Keratinocyte (primary cell): ENCODE results near the gene LCORL. TPM values are rescaled to one million over a fixed set of nuclear protein-coding genes. Genes with fewer than 3 reads are reported as not detected.

Experiments
- DNase-seq: peaks from one replicate; pipeline ENCODE4 v3.0.0-alpha.2; 2011; ENCODE audit warnings: low read depth, missing footprints, low spot score
- FAIRE-seq: peaks from 2 replicates; lab custom pipeline; 2011; peaks lifted over from hg19 to GRCh38; lab: Jason Lieb, UNC
- H2AFZ ChIP-seq: 2 replicates; pipeline ENCODE4 v1.6.0; 2012; ENCODE audit warnings: low read length, control low read depth, inconsistent platforms; ENCODE audit not compliant: control insufficient read depth
- H3K27ac ChIP-seq: 2 replicates; pipeline ENCODE4 v1.5.1; 2011; ENCODE audit warnings: low read length; ENCODE audit not compliant: control insufficient read depth, insufficient read depth
- H3K27me3 ChIP-seq: 3 replicates; pipeline ENCODE4 v1.6.0; 2011; ENCODE audit warnings: low read length; ENCODE audit not compliant: control insufficient read depth, insufficient read depth; ENCODE audit errors: extremely low read depth
- H3K36me3 ChIP-seq, 2 experiments: 2 replicates in 1 of 2; 3 replicates in 1 of 2; pipeline ENCODE4 v1.5.1; 2011; ENCODE audit warnings: low read length in 2 of 2, mild to moderate bottlenecking in 1 of 2; ENCODE audit not compliant: control insufficient read depth in 2 of 2, insufficient read depth in 2 of 2; ENCODE audit errors: extremely low read depth in 1 of 2
- H3K4me1 ChIP-seq: 3 replicates; pipeline ENCODE4 v1.5.1; 2011; ENCODE audit warnings: low read length; ENCODE audit not compliant: control insufficient read depth, insufficient read depth; ENCODE audit errors: extremely low read depth
- H3K4me2 ChIP-seq: 3 replicates; pipeline ENCODE4 v1.6.0; 2011; ENCODE audit warnings: low read depth, low read length; ENCODE audit not compliant: control insufficient read depth, insufficient read depth; ENCODE audit errors: extremely low read depth
- H3K4me3 ChIP-seq, 3 experiments: fragments of 200-600 bp in 1 of 3; sonication (generic) in 1 of 3; 2 replicates in 2 of 3; 3 replicates in 1 of 3; pipeline ENCODE4 v1.5.1; 2011 to 2016; ENCODE audit warnings: low read length in 3 of 3, mild to moderate bottlenecking in 3 of 3, control low read depth in 2 of 3, inconsistent platforms in 1 of 3, low read depth in 1 of 3, mixed read lengths in 1 of 3, mixed run types in 1 of 3, moderate library complexity in 1 of 3; ENCODE audit not compliant: control insufficient read depth in 2 of 3, insufficient read depth in 2 of 3; ENCODE audit errors: extremely low read depth in 1 of 3
- H3K79me2 ChIP-seq: 2 replicates; pipeline ENCODE4 v1.6.0; 2012; ENCODE audit warnings: low read length; ENCODE audit not compliant: control insufficient read depth, insufficient read depth
- H3K9ac ChIP-seq: 3 replicates; pipeline ENCODE4 v1.6.0; 2011; ENCODE audit warnings: low read length; ENCODE audit not compliant: control insufficient read depth, insufficient read depth; ENCODE audit errors: extremely low read depth
- H3K9me1 ChIP-seq: 3 replicates; pipeline ENCODE4 v1.6.0; 2011; ENCODE audit warnings: low read length; ENCODE audit not compliant: control insufficient read depth, insufficient read depth; ENCODE audit errors: extremely low read depth
- H3K9me3 ChIP-seq: 2 replicates; pipeline ENCODE4 v1.5.1; 2012; ENCODE audit warnings: low read depth, low read length; ENCODE audit not compliant: control insufficient read depth
- H4K20me1 ChIP-seq: 3 replicates; pipeline ENCODE4 v1.6.0; 2011; ENCODE audit warnings: low read length; ENCODE audit not compliant: control insufficient read depth, insufficient read depth; ENCODE audit errors: extremely low read depth
- CTCF ChIP-seq, 3 experiments: IDR thresholded peaks in 1 of 3; conservative IDR thresholded peaks in 1 of 3; optimal IDR thresholded peaks in 1 of 3; 2 replicates in 2 of 3; 3 replicates in 1 of 3; pipeline versions ENCODE3 to v1.5.1; 2011; ENCODE audit warnings: low read length in 3 of 3, mild to moderate bottlenecking in 3 of 3, moderate library complexity in 2 of 3, control low read depth in 1 of 3, inconsistent platforms in 1 of 3; ENCODE audit not compliant: insufficient read depth in 2 of 3; ENCODE audit errors: extremely low read depth in 1 of 3
- EZH2 ChIP-seq: IDR thresholded peaks from one replicate; pipeline ENCODE4 v1.6.1; 2012; ENCODE audit warnings: inconsistent platforms, mild to moderate bottlenecking, low read length, moderate library complexity
- dilution Hi-C: fragments of 300-500 bp; cut with MboI; formaldehyde crosslinking; loops from one replicate; pipeline ENCODE4 v1.7.0; 2020; ENCODE audit warnings: low sequenced_read_pairs; ENCODE audit not compliant: extremely low pct_ligation_motif_present
- polyA plus RNA-seq, 5 experiments: library from polyadenylated mRNA; depleted of rRNA in 3 of 5; stranded (reverse) in 3 of 5; stranded (forward) in 1 of 5; unstranded in 1 of 5; fragments of >200 nt; gene quantifications; 1 replicate in 1 of 5; 2 replicates in 3 of 5; 3 replicates in 1 of 5; pipeline versions ENCODE4 v1.2.1 to v1.2.3, GENCODE V29; 2011 to 2012; ENCODE audit warnings: missing spikeins in 2 of 5, low read depth in 1 of 5, low replicate concordance in 1 of 5

LCORL gene
- polyA plus RNA-seq, 1 donor (not counting 4 experiments of a cell fraction or from before 2014, with no cell fraction given): 3.3 TPM

GRCh38 chr4:18021470-18021719 is 160 bp downstream of the LCORL start:
- FAIRE-seq (no peak), DNase-seq (no peak)
- peak overlapping the region; percentile 88 to 95 (median 93) for H3K4me3 ChIP-seq
- H3K4me1 ChIP-seq: peaks cover 4% of the 10 kb centered on the region
- no peaks in the 10 kb centered on the region for H3K9me1 ChIP-seq
- no peak for TF ChIP-seq EZH2
- TF ChIP-seq CTCF (optimal IDR thresholded peaks at IDR 0.05 in 1 of 3, IDR thresholded peaks at IDR 0.05 in 1 of 3, conservative IDR thresholded peaks at IDR 0.05 in 1 of 3; ENCODE audit: extremely low read depth in 1 of 3, insufficient read depth in 2 of 3, low read length in 3 of 3): no peak
- H3K79me2 ChIP-seq: peaks cover 40% of the 10 kb centered on the region
- no peaks in the 10 kb centered on the region for H3K27me3 ChIP-seq
- dilution Hi-C loops: no loop called here
- peak overlapping the region; percentile 74 for H3K27ac ChIP-seq
- H3K4me2 ChIP-seq: no peak overlapping the region
- no peaks in the 10 kb centered on the region for H3K9me3 ChIP-seq
- no peaks in the 10 kb centered on the region for H3K36me3 ChIP-seq
- H2AFZ ChIP-seq: peak overlapping the region; percentile 73
- H4K20me1 ChIP-seq: no peaks in the 10 kb centered on the region
- H3K9ac ChIP-seq: peak overlapping the region; percentile 86

GRCh38 chr4:18020671-18021469 is 685 bp downstream of the LCORL start:
- H2AFZ ChIP-seq: peak overlapping the region; percentile 73
- FAIRE-seq: peak; percentile 63
- no peaks in the 10 kb centered on the region for H4K20me1 ChIP-seq
- H3K27me3 ChIP-seq: no peaks in the 10 kb centered on the region
- peaks cover 4% of the 10 kb centered on the region for H3K4me1 ChIP-seq
- H3K4me2 ChIP-seq: peak overlapping the region; percentile 96
- peak overlapping the region; percentile 88 to 96 (median 95) for H3K4me3 ChIP-seq
- no peaks in the 10 kb centered on the region for H3K36me3 ChIP-seq
- H3K27ac ChIP-seq: peak overlapping the region; percentile 74
- no peak for DNase-seq
- TF ChIP-seq CTCF (optimal IDR thresholded peaks at IDR 0.05 in 1 of 3, IDR thresholded peaks at IDR 0.05 in 1 of 3, conservative IDR thresholded peaks at IDR 0.05 in 1 of 3; ENCODE audit: extremely low read depth in 1 of 3, insufficient read depth in 2 of 3, low read length in 3 of 3): no peak
- no peaks in the 10 kb centered on the region for H3K9me3 ChIP-seq
- peaks cover 42% of the 10 kb centered on the region for H3K79me2 ChIP-seq
- dilution Hi-C loops: no loop called here
- H3K9ac ChIP-seq: peak overlapping the region; percentile 86
- no peaks in the 10 kb centered on the region for H3K9me1 ChIP-seq
